ENCODE results near the gene RAET1G. TPM values are rescaled to one million over a fixed set of nuclear protein-coding genes. Genes with fewer than 3 reads are reported as not detected.

The RAET1G gene
- total and polyA plus RNA-seq, 2 of the 13 experiments (the other 11 are each of a cell fraction or from before 2014, with no cell fraction given) = not detected

GRCh38 chr6:149885888-149886287 is 37.0 kb downstream of the RAET1G start:
- no peak for TF ChIP-seq ZNF678 (CRISPR knock-in tag; IDR thresholded peaks at IDR 0.05)
- no peak for TF ChIP-seq HNRNPLL (IDR thresholded peaks at IDR 0.05; ENCODE audit: low read depth, low read length, poor library complexity, severe bottlenecking)
- TF ChIP-seq SIN3A (IDR thresholded peaks at IDR 0.05; ENCODE audit: borderline replicate concordance, low read depth, low read length) = no peak
- TF ChIP-seq, protein P1, sequence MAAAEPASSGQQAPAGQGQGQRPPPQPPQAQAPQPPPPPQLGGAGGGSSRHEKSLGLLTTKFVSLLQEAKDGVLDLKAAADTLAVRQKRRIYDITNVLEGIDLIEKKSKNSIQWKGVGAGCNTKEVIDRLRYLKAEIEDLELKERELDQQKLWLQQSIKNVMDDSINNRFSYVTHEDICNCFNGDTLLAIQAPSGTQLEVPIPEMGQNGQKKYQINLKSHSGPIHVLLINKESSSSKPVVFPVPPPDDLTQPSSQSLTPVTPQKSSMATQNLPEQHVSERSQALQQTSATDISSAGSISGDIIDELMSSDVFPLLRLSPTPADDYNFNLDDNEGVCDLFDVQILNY (CRISPR knock-in tag; conservative IDR thresholded peaks at IDR 0.05) = no peak
- no peak for TF ChIP-seq ATF7-NPFF (CRISPR knock-in tag; IDR thresholded peaks at IDR 0.05; ENCODE audit: low read depth)
- TF ChIP-seq HES4 (CRISPR knock-in tag; IDR thresholded peaks at IDR 0.05; ENCODE audit: borderline replicate concordance) = no peak
- no peak for TF ChIP-seq SUZ12 (IDR thresholded peaks at IDR 0.05; ENCODE audit: low read depth, low read length)
- no peak for TF ChIP-seq ZBTB7B (CRISPR knock-in tag; IDR thresholded peaks at IDR 0.05)
- no peak for TF ChIP-seq ZNF24 (IDR thresholded peaks at IDR 0.05)
- no peak for TF ChIP-seq RFX1 (IDR thresholded peaks at IDR 0.05)
- no peak for TF ChIP-seq ZNF143 (CRISPR knock-in tag; IDR thresholded peaks at IDR 0.05)
- no peak for TF ChIP-seq ZNF761 (CRISPR knock-in tag; conservative IDR thresholded peaks at IDR 0.05)
- no peak for TF ChIP-seq ZNF644 (CRISPR knock-in tag; IDR thresholded peaks at IDR 0.05; ENCODE audit: low read depth)
- in situ Hi-C loops (cut with HindIII; ENCODE audit: extremely low pct_ligation_motif_present, low pct_unique_long_range_greater_than_20kb) (no loop called here), intact Hi-C loops (cut with micrococcal nuclease; ENCODE audit: unreplicated experiment) (no loop called here)
- Histone ChIP-seq H3K36me3 (replicated peaks in 1 of 2; ENCODE audit: control insufficient read depth in 1 of 2, insufficient read depth in 2 of 2, low read length in 2 of 2) (no peaks in the 10 kb centered on the region), H3K4me3 (replicated peaks in 1 of 3; ENCODE audit: insufficient read depth in 1 of 3, low read depth in 2 of 3, low read length in 3 of 3) (no peak overlapping the region), H4K20me1 (ENCODE audit: insufficient read depth, low read length) (no peaks in the 10 kb centered on the region), H3K27ac (ENCODE audit: extremely low read length, insufficient read depth, low read length) (no peak overlapping the region), H2AFZ (ENCODE audit: low read length) (no peak overlapping the region), H3K4me2 (ENCODE audit: low read depth, low read length) (no peak overlapping the region), H3K9me3 (ENCODE audit: low read length) (no peaks in the 10 kb centered on the region), H3K27me3 (ENCODE audit: control insufficient read depth in 1 of 2, insufficient read depth in 2 of 2, low read length in 2 of 2) (peaks cover 3 to 55% of the 10 kb centered on the region in 2 experiments; a peak in 4 of 5 replicates), H3K9ac (ENCODE audit: insufficient read depth, low read depth, low read length) (no peak overlapping the region), H3K4me1 (ENCODE audit: insufficient read depth, low read length) (peaks cover 7% of the 10 kb centered on the region; the same call in 1 of the 2 replicates), H3K79me2 (ENCODE audit: insufficient read depth, low read length) (no peaks in the 10 kb centered on the region)
- ChIA-PET POLR2A (no interaction called here), CTCF (ENCODE audit: low intra/inter-chr PET ratio, low total read pairs) (no interaction called here)
- no TSS peak for BruUV-seq (replicated peaks)
- ATAC-seq (no peak), FAIRE-seq (no peak), DNase-seq (ENCODE audit: low spot score) (no peak)
- 22% methylated on average over 3 of the region's 3 CpGs for WGBS (ENCODE audit: low lambda C conversion rate)
